ENCODE results near the gene PCDH19. TPM values are rescaled to one million over a fixed set of nuclear protein-coding genes. Genes with fewer than 3 reads are reported as not detected.

The PCDH19 gene
- total RNA-seq, 1 experiment from 2014 or later = 1.2 TPM

DNA sequence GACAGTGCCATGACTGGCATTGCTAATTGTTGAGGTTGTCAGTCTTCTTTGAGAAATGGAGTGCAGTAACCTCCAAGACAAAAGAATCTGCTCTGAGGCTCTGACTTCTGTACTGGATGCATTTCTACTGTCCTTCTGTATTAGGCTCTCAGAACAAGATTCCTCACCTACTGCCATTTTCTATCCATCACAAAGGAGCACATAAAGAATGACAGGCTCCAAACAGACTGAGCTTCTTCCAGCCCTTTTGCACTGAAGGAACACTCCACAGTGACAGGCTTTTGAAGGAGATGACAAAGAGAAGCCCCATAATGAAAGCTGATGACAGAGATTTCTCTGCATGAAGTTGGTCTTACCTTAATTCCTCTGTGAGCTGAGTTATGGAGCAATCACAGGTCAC, 162.2 kb downstream of the PCDH19 start:
- H3K79me1 ChIP-seq (ENCODE audit: insufficient read depth, low read depth, low read length, poor library complexity, severe bottlenecking) = no peaks in the 10 kb centered on the region
- Mint-ChIP-seq H3K4me1 (no peaks in the 10 kb centered on the region), H3K4me3 (no peak overlapping the region), H3K27me3 (ENCODE audit: low read depth) (no peaks in the 10 kb centered on the region), H3K36me3 (ENCODE audit: insufficient read depth in 1 of 3, low read depth in 3 of 3) (no peaks in the 10 kb centered on the region; a peak in 1 of 7 replicates), H3K27ac (no peak overlapping the region), H3K9me3 (no peaks in the 10 kb centered on the region; a peak in 2 of 5 replicates)
- H3K56ac ChIP-seq (ENCODE audit: insufficient read length, low read depth, low read length) = no peak overlapping the region
- no peak overlapping the region for H4K91ac ChIP-seq (ENCODE audit: insufficient read length, low read depth, low read length)
- H2BK5ac ChIP-seq (ENCODE audit: insufficient read length, low read length) = no peak overlapping the region
- H2BK12ac ChIP-seq (ENCODE audit: insufficient read length, low read depth, low read length) = no peak overlapping the region
- H3K4ac ChIP-seq (ENCODE audit: low read depth, low read length) = no peak overlapping the region
- TF ChIP-seq, protein P1, sequence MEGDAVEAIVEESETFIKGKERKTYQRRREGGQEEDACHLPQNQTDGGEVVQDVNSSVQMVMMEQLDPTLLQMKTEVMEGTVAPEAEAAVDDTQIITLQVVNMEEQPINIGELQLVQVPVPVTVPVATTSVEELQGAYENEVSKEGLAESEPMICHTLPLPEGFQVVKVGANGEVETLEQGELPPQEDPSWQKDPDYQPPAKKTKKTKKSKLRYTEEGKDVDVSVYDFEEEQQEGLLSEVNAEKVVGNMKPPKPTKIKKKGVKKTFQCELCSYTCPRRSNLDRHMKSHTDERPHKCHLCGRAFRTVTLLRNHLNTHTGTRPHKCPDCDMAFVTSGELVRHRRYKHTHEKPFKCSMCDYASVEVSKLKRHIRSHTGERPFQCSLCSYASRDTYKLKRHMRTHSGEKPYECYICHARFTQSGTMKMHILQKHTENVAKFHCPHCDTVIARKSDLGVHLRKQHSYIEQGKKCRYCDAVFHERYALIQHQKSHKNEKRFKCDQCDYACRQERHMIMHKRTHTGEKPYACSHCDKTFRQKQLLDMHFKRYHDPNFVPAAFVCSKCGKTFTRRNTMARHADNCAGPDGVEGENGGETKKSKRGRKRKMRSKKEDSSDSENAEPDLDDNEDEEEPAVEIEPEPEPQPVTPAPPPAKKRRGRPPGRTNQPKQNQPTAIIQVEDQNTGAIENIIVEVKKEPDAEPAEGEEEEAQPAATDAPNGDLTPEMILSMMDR (conservative IDR thresholded peaks at IDR 0.05) = no peak
- no peaks in the 10 kb centered on the region for H3K79me2 ChIP-seq (ENCODE audit: insufficient read depth, low read length)
- H2AFZ ChIP-seq (ENCODE audit: low read length) = no peak overlapping the region
- no peaks in the 10 kb centered on the region for H3K27me3 ChIP-seq (ENCODE audit: insufficient read depth, low read length)
- no peaks in the 10 kb centered on the region for H3K4me1 ChIP-seq (ENCODE audit: insufficient read depth, low read length)
- H4K5ac ChIP-seq (ENCODE audit: insufficient read length, low read depth, low read length) = no peak overlapping the region
- no peaks in the 10 kb centered on the region for H4K20me1 ChIP-seq (ENCODE audit: control insufficient read depth, insufficient read depth, insufficient read length)
- H3K23ac ChIP-seq (ENCODE audit: insufficient read length, low read depth, low read length) = no peak overlapping the region
- no peak for DNase-seq
- no peak overlapping the region for H3K18ac ChIP-seq (ENCODE audit: insufficient read length, low read depth, low read length)
- no peak overlapping the region for H3K27ac ChIP-seq (ENCODE audit: insufficient read length, low read depth, low read length)
- no peak overlapping the region for H4K8ac ChIP-seq (replicated peaks; ENCODE audit: insufficient read length, low read depth, low read length)
- no peak overlapping the region for H2BK20ac ChIP-seq (ENCODE audit: low read depth, low read length, poor library complexity, severe bottlenecking)
- no peak overlapping the region for H3T11ph ChIP-seq (ENCODE audit: low read length)
- no peak overlapping the region for H2BK120ac ChIP-seq (ENCODE audit: low read depth, low read length, poor library complexity, severe bottlenecking)
- H3K14ac ChIP-seq (ENCODE audit: insufficient read depth, low read length) = no peak overlapping the region
- no peak overlapping the region for H2BK15ac ChIP-seq (ENCODE audit: low read depth, low read length)
- no peak overlapping the region for H2AK5ac ChIP-seq (ENCODE audit: insufficient read length, low read length)
- no peaks in the 10 kb centered on the region for H3K23me2 ChIP-seq (ENCODE audit: insufficient read length, low read depth, low read length, poor library complexity, severe bottlenecking)
- H3K9ac ChIP-seq (ENCODE audit: extremely low read depth, insufficient read length, low read length) = no peak overlapping the region
- no peaks in the 10 kb centered on the region for H3K9me3 ChIP-seq (ENCODE audit: control insufficient read depth, low read depth, low read length)
- no peak overlapping the region for H3K4me2 ChIP-seq (ENCODE audit: insufficient read depth, insufficient read length, low read length)
